ENCODE data around the gene FBXO48. TPM values are rescaled to one million over a fixed set of nuclear protein-coding genes. Genes with fewer than 3 reads are reported as not detected.
A peak's percentile ranks its signal among the peaks of the same experiment; 100 is the strongest.

The FBXO48 gene, protein sequence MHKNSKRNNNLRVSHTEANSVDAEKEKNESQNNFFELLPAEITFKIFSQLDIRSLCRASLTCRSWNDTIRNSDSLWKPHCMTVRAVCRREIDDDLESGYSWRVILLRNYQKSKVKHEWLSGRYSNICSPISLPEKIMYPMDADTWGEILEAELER
- total RNA-seq (2022) (1.7 and 2.1 TPM in 2 replicates), Bru-seq, nascent RNA (percentile 56 among the genes with signal in this experiment), BruChase-seq, experiment 1, labeled RNA remaining after a 6-hour chase (percentile 75 among the genes with signal in this experiment), BruChase-seq, experiment 2, labeled RNA remaining after a 2-hour chase (percentile 83 among the genes with signal in this experiment)
- long read RNA-seq, partial matches to known transcripts, result 1 of 8 reads
- long read RNA-seq, other reads (novel, unspliced or antisense), result 7 of 8 reads

DNA sequence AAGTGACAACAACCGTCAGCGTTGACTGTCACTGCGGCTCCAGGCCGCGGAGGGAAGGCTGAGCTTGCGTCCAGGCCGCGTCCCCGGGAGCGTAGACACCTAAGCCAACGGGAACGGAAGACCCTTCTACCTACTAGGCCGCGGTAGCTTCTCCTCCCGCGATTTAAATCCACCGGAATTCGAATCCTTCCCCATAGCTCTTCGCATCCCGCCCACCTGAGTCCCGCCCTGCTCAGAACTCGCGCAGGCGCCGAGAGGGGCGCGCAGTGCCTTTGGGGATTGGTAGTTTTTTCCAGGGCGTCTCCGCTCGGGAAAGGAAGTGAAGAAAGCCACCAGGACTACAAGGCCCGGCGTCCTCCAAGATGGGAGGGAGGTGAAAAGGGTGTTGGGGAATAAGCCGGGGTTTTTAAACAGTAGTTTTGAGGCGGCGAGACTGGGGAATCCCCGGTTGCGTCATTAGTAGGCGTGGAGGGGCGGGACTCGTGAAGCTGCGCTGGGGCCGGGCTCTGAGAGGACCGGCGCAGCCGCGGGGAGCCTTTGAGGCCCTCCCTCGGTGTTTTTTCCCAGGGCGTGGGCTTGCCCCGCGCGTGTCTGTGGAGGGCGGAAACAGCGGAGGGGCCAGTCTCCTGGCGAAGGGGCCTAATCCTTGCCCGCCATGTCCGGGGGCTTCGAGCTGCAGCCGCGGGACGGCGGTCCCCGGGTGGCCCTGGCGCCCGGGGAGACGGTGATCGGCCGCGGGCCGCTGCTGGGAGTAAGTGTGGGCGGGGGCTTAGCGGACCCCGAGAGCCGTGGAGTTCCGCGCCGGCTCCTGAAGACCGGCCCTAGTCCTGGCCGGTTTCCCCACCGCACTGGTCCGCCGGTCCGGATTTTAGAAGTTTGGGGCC is at the start of gene FBXO48, which contains the start of gene APLF:
Gene FBXO48, minus strand, starts transcription at position 218 of the 884 bp plus-strand sequence. CDS start 2,149 bp downstream, outside the sequence.
Gene APLF, plus strand, starts transcription at position 509 of the 884 bp plus-strand sequence. Its CDS starts 147 bp downstream, at position 656.
- Mint-ChIP-seq H3K4me1 (ENCODE audit: insufficient read depth, unreplicated experiment) (peaks cover 30% of the 10 kb centered on the region), H3K36me3 (ENCODE audit: insufficient read depth, unreplicated experiment) (peaks cover 6% of the 10 kb centered on the region)
- BruUV-seq (replicated peaks), result no TSS peak

DNA sequence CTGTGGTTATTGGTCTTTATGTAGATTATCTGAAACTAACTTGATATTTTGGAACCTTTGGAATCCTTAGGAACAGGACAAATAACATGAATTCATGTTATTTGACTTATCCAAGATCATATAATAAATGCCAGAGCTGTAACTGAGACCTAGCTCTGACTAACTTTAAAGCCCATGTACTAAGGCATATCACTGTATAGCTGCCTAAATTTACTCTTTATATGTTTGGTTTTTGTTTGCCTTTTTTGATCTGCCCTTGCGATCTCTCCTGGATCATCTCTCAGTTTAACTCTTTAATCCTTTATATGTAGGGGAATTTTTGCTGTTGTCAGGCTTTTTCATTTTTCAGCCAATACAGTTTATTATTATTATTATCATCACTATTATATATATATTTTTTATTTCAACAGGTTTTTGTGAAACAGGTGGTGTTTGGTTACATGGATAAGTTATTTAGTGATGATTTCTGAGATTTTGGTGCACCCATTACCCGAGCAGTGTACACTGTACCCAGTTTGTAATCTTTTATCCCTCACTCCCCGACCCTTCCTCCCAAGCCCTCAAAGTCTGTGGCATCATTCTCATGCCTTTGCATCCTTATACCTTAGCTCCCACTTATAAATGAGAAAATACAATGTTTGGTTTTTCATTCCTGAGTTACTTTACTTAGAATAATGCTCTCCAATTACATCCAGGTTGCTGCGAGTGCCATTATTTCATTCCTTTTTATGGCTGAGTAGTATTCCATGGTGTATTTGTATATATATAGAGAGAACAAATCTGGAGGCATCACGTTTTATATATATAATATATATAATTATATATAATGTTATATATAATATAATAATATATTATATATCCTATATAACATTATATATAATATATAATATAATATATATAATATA is 49.2 kb upstream of the FBXO48 start:
- intact Hi-C loops (cut with micrococcal nuclease), result no loop called here
- no peaks in the 10 kb centered on the region for H3K9me3 Mint-ChIP-seq (ENCODE audit: unreplicated experiment)
- ChIA-PET POLR2A (no interaction called here), CTCF (no interaction called here)
- no peak overlapping the region for H3K4me3 Mint-ChIP-seq (ENCODE audit: unreplicated experiment)
- H3K36me3 Mint-ChIP-seq (ENCODE audit: insufficient read depth, unreplicated experiment), result no peaks in the 10 kb centered on the region
- TF ChIP-seq, protein P1, sequence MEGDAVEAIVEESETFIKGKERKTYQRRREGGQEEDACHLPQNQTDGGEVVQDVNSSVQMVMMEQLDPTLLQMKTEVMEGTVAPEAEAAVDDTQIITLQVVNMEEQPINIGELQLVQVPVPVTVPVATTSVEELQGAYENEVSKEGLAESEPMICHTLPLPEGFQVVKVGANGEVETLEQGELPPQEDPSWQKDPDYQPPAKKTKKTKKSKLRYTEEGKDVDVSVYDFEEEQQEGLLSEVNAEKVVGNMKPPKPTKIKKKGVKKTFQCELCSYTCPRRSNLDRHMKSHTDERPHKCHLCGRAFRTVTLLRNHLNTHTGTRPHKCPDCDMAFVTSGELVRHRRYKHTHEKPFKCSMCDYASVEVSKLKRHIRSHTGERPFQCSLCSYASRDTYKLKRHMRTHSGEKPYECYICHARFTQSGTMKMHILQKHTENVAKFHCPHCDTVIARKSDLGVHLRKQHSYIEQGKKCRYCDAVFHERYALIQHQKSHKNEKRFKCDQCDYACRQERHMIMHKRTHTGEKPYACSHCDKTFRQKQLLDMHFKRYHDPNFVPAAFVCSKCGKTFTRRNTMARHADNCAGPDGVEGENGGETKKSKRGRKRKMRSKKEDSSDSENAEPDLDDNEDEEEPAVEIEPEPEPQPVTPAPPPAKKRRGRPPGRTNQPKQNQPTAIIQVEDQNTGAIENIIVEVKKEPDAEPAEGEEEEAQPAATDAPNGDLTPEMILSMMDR (IDR thresholded peaks at IDR 0.05; ENCODE audit: unreplicated experiment), result no peak
- H3K27me3 Mint-ChIP-seq (ENCODE audit: insufficient read depth, unreplicated experiment), result no peaks in the 10 kb centered on the region
- no peak for DNase-seq (ENCODE audit: unreplicated experiment)
- H3K4me1 Mint-ChIP-seq (ENCODE audit: insufficient read depth, unreplicated experiment), result no peaks in the 10 kb centered on the region
- no TSS peak for BruUV-seq (replicated peaks)
- H3K27ac Mint-ChIP-seq (ENCODE audit: low read depth, unreplicated experiment), result no peak overlapping the region

More for the DNA sequence above, at the start of gene FBXO48, which contains the start of gene APLF:
- Mint-ChIP-seq H3K4me3 (ENCODE audit: unreplicated experiment) (peak within 1 kb of the TSS; percentile 95), H3K9me3 (ENCODE audit: unreplicated experiment) (no peaks in the 10 kb centered on the region), H3K27ac (ENCODE audit: low read depth, unreplicated experiment) (peak within 1 kb of the TSS; percentile 98), H3K27me3 (ENCODE audit: insufficient read depth, unreplicated experiment) (no peaks in the 10 kb centered on the region)
- CTCF ChIA-PET, result interaction anchor here (0.6 to 5.3 kb wide), 12 partner anchors 21 to 566 kb away, joined by 3 to 49 read pairs (median 4); no protein-coding TSS in a partner anchor
- intact Hi-C loops (cut with micrococcal nuclease), result loop anchor here (1.0 to 10.0 kb wide), 4 partner anchors 128 to 360 kb away; no protein-coding TSS in a partner anchor
- POLR2A ChIA-PET, result interaction anchor here (0.6 to 3.0 kb wide), 24 partner anchors 9 to 451 kb away, joined by 3 to 18 read pairs (median 4); no protein-coding TSS in a partner anchor
- TF ChIP-seq, protein P1 (IDR thresholded peaks at IDR 0.05; ENCODE audit: unreplicated experiment), result no peak
- DNase-seq (ENCODE audit: unreplicated experiment), result peak; percentile 100

DNA sequence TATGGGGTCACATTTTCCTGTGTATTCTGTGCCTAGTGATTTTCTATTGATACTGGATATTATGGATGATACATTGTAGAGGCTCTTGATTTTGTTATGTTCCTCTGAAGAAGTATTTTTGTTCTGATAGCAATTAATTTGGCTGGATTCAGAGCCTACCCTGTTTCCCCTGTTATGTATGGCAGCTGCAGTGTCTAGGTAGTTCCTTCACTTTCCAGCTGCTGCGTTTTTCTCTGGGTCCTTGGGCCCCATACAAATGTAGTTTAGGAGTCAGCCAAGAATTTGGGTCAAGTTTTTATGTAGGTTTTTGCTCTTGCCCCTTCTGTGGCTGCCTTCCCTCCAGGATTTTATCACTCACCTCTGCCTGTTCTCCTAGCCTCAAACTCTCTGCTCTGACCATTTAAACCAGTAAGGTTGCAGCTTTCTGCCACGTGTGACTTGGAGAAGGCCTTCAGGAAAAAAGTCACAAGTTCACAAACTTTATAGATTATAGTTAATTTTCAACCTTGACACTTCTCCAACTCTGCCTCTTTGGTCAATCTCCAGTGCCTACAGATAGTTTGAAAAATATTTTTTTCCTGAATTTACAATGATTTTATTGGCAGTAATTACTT is 47.3 kb upstream of the FBXO48 start:
- no TSS peak for BruUV-seq (replicated peaks)
- CTCF ChIA-PET, result no interaction called here
- intact Hi-C loops (cut with micrococcal nuclease), result no loop called here
- Mint-ChIP-seq H3K36me3 (ENCODE audit: insufficient read depth, unreplicated experiment) (no peaks in the 10 kb centered on the region), H3K27ac (ENCODE audit: low read depth, unreplicated experiment) (no peak overlapping the region), H3K9me3 (ENCODE audit: unreplicated experiment) (no peaks in the 10 kb centered on the region), H3K27me3 (ENCODE audit: insufficient read depth, unreplicated experiment) (no peaks in the 10 kb centered on the region), H3K4me3 (ENCODE audit: unreplicated experiment) (no peak overlapping the region), H3K4me1 (ENCODE audit: insufficient read depth, unreplicated experiment) (no peaks in the 10 kb centered on the region)
- POLR2A ChIA-PET, result interaction anchor here (1.1 kb wide), 1 partner anchor 9 kb away, joined by 3 read pairs; no protein-coding TSS in a partner anchor
- TF ChIP-seq, protein P1 (IDR thresholded peaks at IDR 0.05; ENCODE audit: unreplicated experiment), result no peak
- DNase-seq (ENCODE audit: unreplicated experiment), result no peak
